Activated gamma-delta T cell (primary cell): ENCODE data around the gene FUOM.
"Not testable (repeated sequence)": the region's sequence is repeated elsewhere in the genome, so short reads cannot be mapped to it uniquely, and the experiment has no call there.

Source experiments
- DNase-seq: peaks from one replicate; lab custom pipeline; 2025; lab: John Stamatoyannopoulos, UW

FUOM gene

GRCh38 chr10:133332936-133333699 is 24.7 kb downstream of the FUOM start:
- DNase-seq: no peak

- DNase-seq: peak; percentile 49
Observed at GRCh38 chr10:133329491-133330202, 28.2 kb downstream of the FUOM start.

- no peak for DNase-seq
Observed at GRCh38 chr10:133328358-133329343, 29.2 kb downstream of the FUOM start.

GRCh38 chr10:133327651-133328357 is 30.0 kb downstream of the FUOM start:
- DNase-seq: no peak

- DNase-seq: no peak
Observed at GRCh38 chr10:133326745-133327650, 30.8 kb downstream of the FUOM start.

- DNase-seq: no peak
Observed at GRCh38 chr10:133326223-133326551, 31.6 kb downstream of the FUOM start.

- DNase-seq: no peak
Observed at GRCh38 chr10:133325440-133326222, 32.2 kb downstream of the FUOM start.

GRCh38 chr10:133324857-133325260 is 33.0 kb downstream of the FUOM start:
- DNase-seq: no peak

- no peak for DNase-seq
Observed at GRCh38 chr10:133324198-133324792, 33.5 kb downstream of the FUOM start.

- DNase-seq: not testable (repeated sequence)
Observed at GRCh38 chr10:133322064-133322709, 35.6 kb downstream of the FUOM start.

- DNase-seq: not testable (repeated sequence)
Observed at GRCh38 chr10:133320852-133321422, 36.9 kb downstream of the FUOM start.

- peak; percentile 49 for DNase-seq
Observed at GRCh38 chr10:133318494-133319127, 39.2 kb downstream of the FUOM start.

GRCh38 chr10:133316732-133317131 is 41.1 kb downstream of the FUOM start:
- DNase-seq: no peak

GRCh38 chr10:133316266-133316665 is 41.6 kb downstream of the FUOM start:
- DNase-seq: no peak

GRCh38 chr10:133315847-133316246 is 42.0 kb downstream of the FUOM start:
- no peak for DNase-seq

- no peak for DNase-seq
Observed at GRCh38 chr10:133314911-133315310, 42.9 kb downstream of the FUOM start.

- no peak for DNase-seq
Observed at GRCh38 chr10:133313192-133313591, 44.6 kb downstream of the FUOM start.

GRCh38 chr10:133312769-133313145 is 45.1 kb downstream of the FUOM start:
- no peak for DNase-seq
